GM12892 (cell line): ENCODE measurements around the gene THADA.
"Not testable (repeated sequence)": the region's sequence is repeated elsewhere in the genome, so short reads cannot be mapped to it uniquely, and the experiment has no call there.

Experiments
- POLR2A ChIP-seq: IDR thresholded peaks from 2 replicates; pipeline ENCODE4 v1.6.1; 2011; ENCODE audit warnings: low read depth, low read length, control low read depth
- POLR2AphosphoS5 ChIP-seq: IDR thresholded peaks from 2 replicates; pipeline ENCODE4 v1.6.1; 2011; ENCODE audit warnings: low read depth, low read length, control low read depth
- TAF1 ChIP-seq: IDR thresholded peaks from 2 replicates; pipeline ENCODE4 v1.6.1; 2011; ENCODE audit warnings: low read depth, mild to moderate bottlenecking, control low read depth, low read length, borderline replicate concordance

GRCh38 chr2:43446755-43447154 lies 149.1 kb downstream of the THADA start:
- TF ChIP-seq POLR2A, POLR2AphosphoS5, TAF1: not testable (repeated sequence)
